HG02623 (cell line): ENCODE results near the gene KRTAP5-5.

Experiments
- ATAC-seq: cut with Tn5 transposase; IDR thresholded peaks from one replicate; pipeline ENCODE4 v1.9.1; 2021; ENCODE audit warnings: moderate library complexity; ENCODE audit not compliant: unreplicated experiment

Gene KRTAP5-5

DNA sequence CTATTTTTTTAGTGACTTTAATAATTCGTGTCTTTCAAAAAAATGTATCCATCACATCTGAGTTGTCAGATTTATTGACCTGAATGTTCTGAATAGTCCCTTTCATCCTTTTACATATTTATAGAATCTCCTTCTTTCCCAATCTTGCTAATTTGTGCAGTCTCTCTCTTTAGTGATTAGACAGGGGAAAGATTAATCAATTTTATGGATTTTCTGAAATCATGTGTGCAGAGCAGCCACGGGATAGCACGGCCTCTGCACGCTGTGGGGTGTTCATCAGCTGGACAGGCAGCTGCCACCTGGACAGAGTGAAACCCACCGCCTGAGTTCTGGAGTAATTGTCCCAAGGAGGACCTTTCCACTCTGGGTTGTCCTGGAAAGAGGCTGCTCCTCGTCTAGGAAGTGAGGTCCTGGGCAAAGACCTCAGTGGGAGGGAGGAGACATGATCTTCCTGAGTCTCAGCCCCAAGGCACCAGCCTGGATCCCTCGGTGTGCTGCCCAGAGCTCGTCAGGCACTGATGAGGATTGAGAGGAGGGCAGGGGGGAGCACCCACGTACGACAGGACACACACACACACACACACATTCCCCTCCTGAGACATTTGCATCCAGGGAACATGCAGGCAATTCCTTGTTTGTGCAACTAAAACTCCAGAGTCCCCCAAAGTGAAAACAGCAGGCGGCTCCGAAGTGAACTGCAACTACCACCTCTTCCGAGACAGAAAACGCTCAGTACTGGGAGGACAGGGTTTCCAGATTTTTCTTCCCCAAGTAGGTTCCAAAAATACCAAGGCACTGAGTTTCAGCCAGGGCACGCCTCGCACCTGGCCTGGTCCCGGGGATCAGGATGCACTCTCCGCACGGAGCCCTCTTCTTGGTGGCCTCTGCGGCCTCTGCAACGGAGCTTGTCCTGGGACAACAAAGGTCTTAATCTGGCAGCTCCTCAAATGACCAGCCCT is 44.9 kb downstream of the KRTAP5-5 start:
- no peak for ATAC-seq

GRCh38 chr11:1675536-1676228 is 46.1 kb downstream of the KRTAP5-5 start:
- ATAC-seq = no peak

DNA sequence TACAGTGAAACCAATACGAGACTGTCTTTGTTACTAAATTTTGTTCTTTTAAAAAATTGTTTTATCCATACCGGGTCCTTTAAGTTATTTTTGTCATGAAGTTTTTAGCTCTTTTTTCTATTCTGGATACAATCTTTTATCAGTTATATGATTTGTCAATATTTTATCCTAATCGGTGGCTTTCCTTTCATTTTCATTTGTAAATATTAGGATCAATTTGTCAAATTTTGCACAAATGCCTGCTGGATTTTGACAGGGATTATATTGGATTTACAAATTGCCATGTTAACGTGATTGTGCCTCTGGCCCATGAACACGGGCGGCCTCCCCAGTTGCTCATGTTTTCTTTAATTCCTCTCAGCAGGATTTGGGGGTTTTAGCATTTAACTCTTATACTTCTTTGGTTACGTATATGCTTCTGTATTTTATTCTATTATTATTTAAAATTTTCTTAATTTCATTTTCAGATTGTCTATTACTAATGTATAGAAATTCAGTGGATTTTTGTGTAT is 46.7 kb downstream of the KRTAP5-5 start:
- no peak for ATAC-seq

DNA sequence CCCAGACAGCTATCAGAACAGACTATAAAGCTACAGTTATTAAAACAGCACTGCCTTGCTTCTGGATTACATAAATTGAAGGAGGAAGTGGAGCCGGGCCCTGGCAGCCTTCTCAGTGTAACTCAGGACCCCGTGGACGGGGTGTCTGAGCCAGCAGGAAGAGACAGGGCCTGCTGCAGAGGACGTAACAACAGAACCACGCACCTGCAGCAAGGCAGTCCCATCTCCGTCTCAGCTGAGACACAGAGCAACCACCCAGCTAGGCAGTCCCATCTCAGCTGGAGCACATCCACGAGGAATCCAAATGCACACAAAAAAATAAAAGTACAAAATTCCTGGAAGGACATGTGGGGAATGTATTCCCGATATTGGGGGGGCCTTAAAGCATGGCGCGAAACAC is 50.3 kb downstream of the KRTAP5-5 start:
- ATAC-seq = no peak
